ENCODE data around the gene B3GNT3.

- TF ChIP-seq POLR2A (IDR thresholded peaks at IDR 0.05) (no peak), CTCF (IDR thresholded peaks at IDR 0.05) (no peak)
These were observed 66.0 kb downstream of the B3GNT3 start for GRCh38 chr19:17860993-17861360.
